Measurements from ENCODE around the gene RASGRP2.

The RASGRP2 gene

DNA sequence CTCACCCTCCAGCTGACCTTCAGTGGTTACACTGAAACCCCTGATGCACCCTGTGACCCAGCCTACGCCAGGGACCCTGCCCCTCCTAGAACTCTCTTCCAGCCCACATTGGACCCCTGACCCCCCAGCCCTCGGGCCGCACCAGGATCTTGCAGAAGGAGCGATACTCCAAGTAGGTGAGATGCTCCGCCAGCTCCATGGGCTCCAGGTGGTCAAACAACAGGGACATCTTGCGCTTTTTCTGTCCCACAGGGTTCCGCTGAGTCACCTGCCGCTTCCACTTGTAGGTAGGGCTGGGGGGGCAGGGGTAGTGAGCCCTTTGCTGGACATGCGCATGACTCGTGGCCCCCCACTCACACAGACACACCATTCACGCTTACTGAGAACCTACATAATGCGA, 4.1 kb downstream of the RASGRP2 start:
- no peak for DNase-seq

- DNase-seq: no peak
Observed at GRCh38 chr11:64736654-64737053, 7.3 kb downstream of the RASGRP2 start.

- no peak for DNase-seq
Observed at GRCh38 chr11:64735725-64736259, 8.2 kb downstream of the RASGRP2 start.

- DNase-seq: no peak
Observed at GRCh38 chr11:64734811-64735724, 8.9 kb downstream of the RASGRP2 start.

DNA sequence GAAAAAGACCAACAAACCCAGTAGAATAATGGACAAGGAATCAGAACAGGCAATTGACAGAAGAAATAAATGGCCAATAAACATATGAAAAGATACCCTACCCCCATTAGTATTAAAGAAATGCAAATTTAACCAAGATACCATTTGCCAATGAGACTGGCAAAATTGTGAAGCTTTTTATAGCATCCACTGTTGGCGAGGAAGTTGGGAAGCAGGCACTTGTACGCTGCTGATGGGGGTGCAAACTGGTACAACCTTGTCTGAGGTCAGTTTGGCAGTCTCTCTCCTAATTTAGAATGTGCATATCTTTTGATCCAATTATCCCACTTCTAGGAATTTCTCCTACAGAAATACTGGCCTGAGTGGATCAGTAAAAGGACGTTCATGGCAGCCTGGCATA, 12.3 kb downstream of the RASGRP2 start:
- DNase-seq: no peak

DNA sequence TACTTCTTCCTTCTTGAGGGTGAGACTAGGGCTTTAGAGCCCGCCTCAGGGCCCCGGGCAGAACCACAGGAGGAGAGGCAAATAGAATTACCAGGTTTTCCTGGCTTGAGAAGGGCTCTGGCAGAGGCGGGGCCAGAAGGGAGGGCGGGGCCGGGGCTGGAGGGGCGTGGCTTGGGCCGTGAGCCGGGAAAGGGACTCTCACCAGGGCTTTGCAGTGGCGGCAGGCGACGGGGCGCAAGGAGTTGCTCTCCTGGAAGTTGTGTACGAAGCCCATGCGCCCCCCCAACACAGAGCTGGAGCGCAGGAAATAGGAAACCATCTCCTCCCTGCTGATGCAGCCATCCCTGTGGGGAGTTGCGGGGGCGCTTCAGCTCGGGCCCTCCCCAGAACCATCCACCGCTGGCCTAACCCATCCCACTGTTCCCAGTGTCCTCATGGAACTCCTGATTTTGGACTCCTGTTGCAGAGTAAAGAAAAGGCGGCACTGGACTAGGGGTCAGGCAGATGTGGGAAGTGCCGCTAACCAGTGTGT, 14.0 kb downstream of the RASGRP2 start:
- no peak for DNase-seq

DNA sequence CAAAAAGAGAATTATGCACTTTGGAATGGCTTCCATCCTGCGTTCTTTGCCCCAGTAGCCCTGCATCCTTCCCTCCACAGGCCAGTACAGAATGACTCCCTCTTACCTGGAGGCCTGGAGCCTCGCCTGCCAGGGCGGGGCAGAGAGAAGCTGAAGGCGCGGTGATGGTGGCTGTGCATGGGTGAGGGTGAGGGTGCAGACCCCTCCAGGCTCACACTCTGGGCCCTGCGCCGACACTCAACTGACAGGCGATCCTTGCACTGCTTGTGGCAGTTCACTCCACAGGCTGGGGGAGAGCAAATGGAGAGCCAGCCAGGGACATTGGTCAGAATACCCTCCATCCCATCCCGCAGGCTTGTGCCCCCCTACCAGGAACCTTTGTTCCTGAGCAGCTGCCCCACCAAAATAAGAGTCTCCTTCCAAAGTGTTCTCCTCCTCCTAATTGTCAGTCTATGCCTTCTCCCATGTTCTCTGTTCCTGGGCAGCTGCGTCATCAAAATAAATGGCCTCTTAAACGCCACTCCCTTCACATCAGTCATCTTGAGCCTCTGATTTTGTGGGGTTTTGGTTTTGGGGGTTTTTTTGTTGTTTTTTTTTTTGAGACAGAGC, 15.1 kb downstream of the RASGRP2 start:
- DNase-seq: no peak

- DNase-seq: no peak
Observed at GRCh38 chr11:64726867-64727530, 16.9 kb downstream of the RASGRP2 start.

- no peak for DNase-seq
Observed at GRCh38 chr11:64726211-64726641, 17.7 kb downstream of the RASGRP2 start.

DNA sequence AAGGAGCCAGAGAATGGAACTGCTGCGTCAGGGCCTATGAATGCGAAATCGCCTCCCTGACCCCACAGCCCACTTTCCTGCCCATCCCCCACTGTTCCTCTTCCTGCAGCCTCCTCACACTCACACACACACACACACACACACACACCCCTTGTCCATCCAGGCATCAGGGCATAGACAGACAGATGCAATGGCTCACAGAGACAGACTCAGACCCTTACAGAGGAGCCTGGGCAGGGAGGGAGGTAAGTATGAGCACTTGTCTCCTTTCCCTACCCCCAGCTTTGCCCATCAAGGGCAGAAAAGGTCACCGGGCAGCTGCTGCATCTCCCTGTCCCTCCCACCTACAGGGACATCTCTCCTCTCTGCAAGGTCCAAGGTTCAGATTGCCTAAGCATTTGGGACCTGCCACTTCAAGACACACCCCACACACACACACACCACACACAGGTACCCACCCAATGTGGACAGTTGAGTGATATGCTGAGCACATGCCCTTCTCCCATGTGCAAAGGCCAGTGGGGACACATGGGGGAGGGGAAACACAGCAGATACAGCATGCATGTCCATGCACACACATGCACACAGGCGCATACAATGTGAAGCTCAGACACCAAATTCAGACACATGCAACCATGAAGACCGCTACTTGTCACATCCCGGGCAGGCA, 18.9 kb downstream of the RASGRP2 start:
- DNase-seq: no peak

- no peak for DNase-seq
Observed at GRCh38 chr11:64723907-64724862, 19.8 kb downstream of the RASGRP2 start.

DNA sequence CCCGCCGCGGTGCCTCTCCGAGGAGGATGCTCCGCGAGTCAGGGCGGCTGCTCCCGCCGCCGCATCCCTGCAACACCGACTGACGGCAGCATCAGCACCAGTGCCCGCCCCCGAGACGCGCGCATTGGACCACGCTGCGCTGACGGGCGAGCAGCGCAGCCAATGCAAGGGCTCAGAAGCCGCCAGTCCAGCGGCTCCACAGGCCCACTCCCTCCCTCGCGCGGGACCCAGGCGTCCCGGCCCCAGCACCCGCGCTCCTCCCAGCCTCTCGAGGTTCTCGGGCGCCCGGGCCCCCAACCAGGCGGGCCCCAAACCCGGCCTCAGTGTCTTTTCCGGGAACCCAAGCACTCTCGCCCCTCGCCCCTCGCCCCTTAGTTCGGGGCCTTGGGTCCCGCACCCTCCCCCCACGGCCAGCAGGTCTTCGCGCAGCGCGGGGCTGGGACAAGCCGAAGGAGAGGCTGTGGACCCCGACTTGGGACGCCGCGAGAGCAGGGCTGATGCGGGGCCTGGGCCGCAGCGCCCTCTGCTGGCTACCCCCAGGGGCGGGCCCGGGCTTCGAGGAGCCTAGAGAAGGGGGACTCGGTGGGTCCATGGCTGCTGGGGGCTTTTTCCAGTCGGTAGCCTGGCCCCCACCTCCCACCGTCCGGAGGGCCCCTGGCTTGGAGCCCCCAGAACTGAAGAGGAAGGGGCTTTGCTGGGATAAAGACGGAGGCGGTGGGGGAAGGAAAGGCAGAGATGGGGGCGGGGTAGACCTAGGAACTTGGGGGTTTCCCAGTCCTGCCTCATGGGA, 20.6 kb downstream of the RASGRP2 start, which contains the start of gene NRXN2:
NRXN2 (minus strand) TSS at position 81 of the 790 bp plus-strand sequence. CDS start 9,498 bp downstream, outside the sequence.
- peak; percentile 44 for DNase-seq

GRCh38 chr11:64722141-64723065, 21.5 kb downstream of the RASGRP2 start:
- DNase-seq: no peak

- no peak for DNase-seq
Observed at GRCh38 chr11:64721359-64721699, 22.6 kb downstream of the RASGRP2 start.

DNA sequence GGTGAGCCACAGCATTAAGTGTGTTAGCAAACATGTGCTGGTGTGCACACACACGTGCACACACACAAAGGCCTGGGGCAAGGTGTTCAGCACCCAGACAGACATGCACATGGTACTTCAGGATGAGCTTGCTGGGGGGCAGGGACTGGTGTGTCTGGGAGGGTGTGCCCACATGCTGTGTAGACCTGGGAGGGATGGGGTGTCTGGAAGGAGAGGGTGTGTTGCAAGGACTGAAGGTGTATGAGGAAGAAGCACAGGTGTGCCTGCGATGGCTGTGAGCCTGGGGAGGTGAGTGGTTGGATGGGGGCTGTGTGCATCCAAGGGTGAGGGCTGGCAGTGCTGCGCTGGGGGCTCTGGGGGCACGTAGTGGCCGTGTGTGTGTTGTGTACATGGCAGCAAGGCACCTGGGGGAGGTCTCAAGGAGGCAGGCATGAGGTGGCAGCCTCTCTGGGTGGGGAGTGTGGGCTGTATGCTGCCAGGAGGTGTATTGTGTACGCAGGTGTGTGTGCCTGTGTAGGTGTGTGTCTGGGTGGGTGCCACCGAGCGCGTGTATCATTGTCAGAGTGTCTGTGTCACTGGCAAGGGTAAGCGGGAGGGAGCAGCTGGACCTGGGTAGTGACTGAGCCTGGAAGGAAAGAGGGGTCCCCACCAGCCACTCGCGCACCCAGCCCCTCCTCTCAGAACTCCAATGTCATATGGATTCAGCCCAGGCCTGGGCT, 23.1 kb downstream of the RASGRP2 start:
- no peak for DNase-seq

- DNase-seq: no peak
Observed at GRCh38 chr11:64720167-64720566, 23.8 kb downstream of the RASGRP2 start.

DNA sequence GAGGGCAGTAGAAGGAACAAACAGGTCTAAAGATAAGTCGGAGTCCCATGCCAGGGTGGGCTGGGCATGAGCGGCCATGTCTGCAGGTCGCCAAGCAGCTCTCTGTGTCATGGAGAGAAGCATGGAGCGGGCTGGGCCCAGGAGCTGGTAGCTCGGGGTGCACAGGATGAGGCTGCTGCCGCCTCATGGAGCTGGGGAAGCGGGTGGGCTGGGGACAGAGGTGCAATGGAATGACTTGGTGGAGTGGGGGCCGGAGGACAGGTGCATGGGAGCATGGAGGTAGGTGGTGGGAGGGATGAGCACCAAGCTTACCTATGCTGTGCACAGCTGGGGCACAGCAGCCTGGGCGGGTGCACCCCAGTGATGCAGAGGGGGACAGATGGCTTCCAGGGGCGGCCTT, 24.5 kb downstream of the RASGRP2 start:
- no peak for DNase-seq

- no peak for DNase-seq
Observed at GRCh38 chr11:64718780-64719124, 25.2 kb downstream of the RASGRP2 start.
